Measurements from ENCODE around the gene KCNJ6.

KCNJ6 gene

GRCh38 chr21:37787456-37787855 is 128.8 kb downstream of the KCNJ6 start:
- H3K9me3 ChIP-seq (ENCODE audit: control insufficient read depth, low read length), result no peaks in the 10 kb centered on the region
- H3K4me3 ChIP-seq (ENCODE audit: insufficient read depth, low read depth, low read length), result no peak overlapping the region
- no peak overlapping the region for H3K27ac ChIP-seq (ENCODE audit: insufficient read depth, low read depth, low read length, poor library complexity, severe bottlenecking)
- H3K36me3 ChIP-seq (ENCODE audit: control insufficient read depth, insufficient read depth, low read length), result no peaks in the 10 kb centered on the region
- H3K27me3 ChIP-seq (ENCODE audit: control insufficient read depth, insufficient read depth, low read length, poor library complexity, severe bottlenecking), result no peaks in the 10 kb centered on the region
- WGBS, 2 experiments, result 67 to 83% methylated on average over 1 of the region's 1 CpG
- H3K4me1 ChIP-seq (ENCODE audit: control insufficient read depth, insufficient read depth, low read length), result no peaks in the 10 kb centered on the region

DNA sequence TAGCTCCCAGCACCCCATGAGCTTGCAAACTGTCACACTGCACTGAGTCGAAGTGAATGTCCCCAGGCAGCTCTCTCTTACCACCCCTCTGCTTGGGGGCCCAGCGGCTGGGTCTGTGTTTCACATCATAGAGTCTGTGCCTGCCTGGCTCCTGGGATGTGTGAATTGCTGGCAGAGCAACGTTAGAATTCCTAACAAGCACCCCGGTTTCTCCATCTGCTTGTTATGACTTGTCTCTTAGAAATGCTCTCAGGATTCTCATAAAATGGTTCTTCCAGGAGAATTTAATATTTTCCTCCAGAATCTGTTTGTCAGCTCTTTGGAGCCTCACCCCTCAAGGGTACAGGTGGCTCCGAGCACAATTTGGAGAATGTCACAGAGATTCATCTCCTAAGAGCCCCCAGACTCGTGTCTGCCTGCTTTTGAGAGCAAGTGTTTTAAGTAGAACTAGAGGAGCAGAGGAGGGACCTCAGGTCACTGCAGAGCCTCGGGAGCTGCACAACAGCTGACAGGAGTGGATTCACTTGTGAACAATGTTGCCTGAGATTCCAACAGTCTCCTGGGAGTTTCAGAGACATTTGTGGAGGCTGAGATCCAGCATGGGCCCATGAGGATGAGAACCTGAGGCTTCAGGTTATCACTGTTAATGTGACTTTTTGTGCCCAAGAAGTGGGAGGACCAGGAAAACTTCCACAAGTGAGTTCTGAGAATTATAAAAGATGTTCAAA is 131.5 kb downstream of the KCNJ6 start:
- Histone ChIP-seq H3K4me3 (ENCODE audit: insufficient read depth, low read depth, low read length) (no peak overlapping the region), H3K27me3 (ENCODE audit: control insufficient read depth, insufficient read depth, low read length, poor library complexity, severe bottlenecking) (no peaks in the 10 kb centered on the region), H3K27ac (ENCODE audit: insufficient read depth, low read depth, low read length, poor library complexity, severe bottlenecking) (no peak overlapping the region), H3K9me3 (ENCODE audit: control insufficient read depth, low read length) (no peaks in the 10 kb centered on the region), H3K36me3 (ENCODE audit: control insufficient read depth, insufficient read depth, low read length) (no peaks in the 10 kb centered on the region), H3K4me1 (ENCODE audit: control insufficient read depth, insufficient read depth, low read length) (no peaks in the 10 kb centered on the region)
- WGBS, 2 experiments, result 90 to 93% methylated on average over 7 of the region's 7 CpGs

- H3K4me3 ChIP-seq (ENCODE audit: insufficient read depth, low read depth, low read length), result no peak overlapping the region
- H3K9me3 ChIP-seq (ENCODE audit: control insufficient read depth, low read length), result no peaks in the 10 kb centered on the region
- H3K4me1 ChIP-seq (ENCODE audit: control insufficient read depth, insufficient read depth, low read length), result no peaks in the 10 kb centered on the region
- H3K36me3 ChIP-seq (ENCODE audit: control insufficient read depth, insufficient read depth, low read length), result no peaks in the 10 kb centered on the region
- H3K27me3 ChIP-seq (ENCODE audit: control insufficient read depth, insufficient read depth, low read length, poor library complexity, severe bottlenecking), result no peaks in the 10 kb centered on the region
- 93 to 95% methylated on average over 6 of the region's 6 CpGs for WGBS, 2 experiments
- H3K27ac ChIP-seq (ENCODE audit: insufficient read depth, low read depth, low read length, poor library complexity, severe bottlenecking), result no peak overlapping the region
Observed at GRCh38 chr21:37783016-37783415, 133.2 kb downstream of the KCNJ6 start.

DNA sequence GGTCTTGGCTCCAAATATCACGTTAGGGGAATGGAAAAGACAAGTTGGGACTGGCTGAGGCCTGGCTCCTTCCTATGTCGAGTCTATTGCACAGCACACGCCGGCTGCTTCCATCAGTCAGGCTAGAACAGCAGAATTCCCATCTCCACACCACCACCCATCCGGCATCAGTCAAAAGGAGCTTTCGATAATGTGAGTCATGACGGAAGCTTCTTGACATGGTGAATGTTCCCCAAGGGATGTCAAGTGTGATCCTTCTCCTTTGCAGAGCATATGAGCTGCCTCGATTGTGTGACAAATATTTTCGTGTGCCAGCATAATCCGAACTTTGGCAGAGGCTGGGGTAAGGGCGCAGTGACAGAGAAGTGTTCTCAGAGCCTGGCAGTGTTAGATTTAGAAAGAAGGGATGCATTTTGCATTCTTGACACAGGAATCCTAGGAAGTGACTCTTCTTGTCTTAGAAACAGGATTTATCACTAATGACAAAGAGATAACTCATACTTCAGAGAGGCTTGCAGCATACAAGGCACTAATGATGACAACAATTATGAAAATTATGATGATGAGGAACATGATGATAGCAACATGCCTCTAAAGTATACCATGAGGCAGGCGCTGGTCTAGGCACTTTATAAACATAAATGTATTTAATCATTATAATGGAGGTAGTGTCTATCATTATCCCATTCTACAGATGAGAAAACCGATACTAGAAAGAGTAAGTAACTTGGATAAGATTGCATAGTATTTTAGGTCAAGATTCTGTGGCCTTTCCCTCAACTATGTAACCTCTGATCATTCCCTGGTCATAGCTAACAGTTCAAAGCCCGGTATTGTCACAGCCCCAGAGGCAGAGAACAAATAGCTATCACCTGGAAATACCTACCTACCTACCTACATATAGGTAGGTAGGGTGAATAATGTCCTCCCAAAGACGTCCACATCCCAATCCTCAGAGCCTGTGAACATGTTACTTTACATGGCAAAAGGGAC is 135.0 kb downstream of the KCNJ6 start:
- Histone ChIP-seq H3K9me3 (ENCODE audit: control insufficient read depth, low read length) (no peaks in the 10 kb centered on the region), H3K27ac (ENCODE audit: insufficient read depth, low read depth, low read length, poor library complexity, severe bottlenecking) (no peak overlapping the region), H3K4me3 (ENCODE audit: insufficient read depth, low read depth, low read length) (no peak overlapping the region), H3K4me1 (ENCODE audit: control insufficient read depth, insufficient read depth, low read length) (no peaks in the 10 kb centered on the region), H3K27me3 (ENCODE audit: control insufficient read depth, insufficient read depth, low read length, poor library complexity, severe bottlenecking) (no peaks in the 10 kb centered on the region), H3K36me3 (ENCODE audit: control insufficient read depth, insufficient read depth, low read length) (no peaks in the 10 kb centered on the region)
- WGBS, 2 experiments, result 91 to 94% methylated on average over 14 of the region's 15 CpGs

GRCh38 chr21:37771181-37771580 is 145.1 kb downstream of the KCNJ6 start:
- no peaks in the 10 kb centered on the region for H3K36me3 ChIP-seq (ENCODE audit: control insufficient read depth, insufficient read depth, low read length)
- no peak overlapping the region for H3K4me3 ChIP-seq (ENCODE audit: insufficient read depth, low read depth, low read length)
- H3K4me1 ChIP-seq (ENCODE audit: control insufficient read depth, insufficient read depth, low read length), result peaks cover 4% of the 10 kb centered on the region
- 89 to 91% methylated on average over 3 of the region's 3 CpGs for WGBS, 2 experiments
- H3K9me3 ChIP-seq (ENCODE audit: control insufficient read depth, low read length), result no peaks in the 10 kb centered on the region
- H3K27ac ChIP-seq (ENCODE audit: insufficient read depth, low read depth, low read length, poor library complexity, severe bottlenecking), result no peak overlapping the region
- H3K27me3 ChIP-seq (ENCODE audit: control insufficient read depth, insufficient read depth, low read length, poor library complexity, severe bottlenecking), result no peaks in the 10 kb centered on the region

DNA sequence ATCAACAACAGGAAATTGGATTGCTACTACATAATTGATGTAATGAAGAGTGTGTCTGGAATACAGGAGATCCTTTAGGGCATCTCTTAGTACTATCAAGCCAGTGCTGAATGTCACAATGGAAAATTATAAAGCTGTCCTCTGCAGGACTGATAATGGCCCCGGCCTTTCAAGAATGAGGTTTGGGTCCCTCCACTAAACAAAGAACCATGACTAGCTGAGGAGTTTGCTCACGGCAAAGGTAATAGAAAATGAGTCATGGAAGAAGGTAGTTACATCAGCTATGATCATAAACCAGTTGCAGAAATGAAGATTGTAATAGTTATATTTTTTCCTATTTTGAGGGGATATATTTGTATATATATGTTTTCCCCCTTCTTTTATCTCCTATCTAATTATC is 145.8 kb downstream of the KCNJ6 start:
- WGBS, 2 experiments, result 98% methylated on average over 2 of the region's 2 CpGs
- H3K4me1 ChIP-seq (ENCODE audit: control insufficient read depth, insufficient read depth, low read length), result peaks cover 4% of the 10 kb centered on the region
- H3K4me3 ChIP-seq (ENCODE audit: insufficient read depth, low read depth, low read length), result no peak overlapping the region
- no peaks in the 10 kb centered on the region for H3K9me3 ChIP-seq (ENCODE audit: control insufficient read depth, low read length)
- no peaks in the 10 kb centered on the region for H3K36me3 ChIP-seq (ENCODE audit: control insufficient read depth, insufficient read depth, low read length)
- no peaks in the 10 kb centered on the region for H3K27me3 ChIP-seq (ENCODE audit: control insufficient read depth, insufficient read depth, low read length, poor library complexity, severe bottlenecking)
- H3K27ac ChIP-seq (ENCODE audit: insufficient read depth, low read depth, low read length, poor library complexity, severe bottlenecking), result no peak overlapping the region

- WGBS, 2 experiments, result 10 to 21% methylated on average over 1 of the region's 1 CpG
- peaks cover 4% of the 10 kb centered on the region for H3K4me1 ChIP-seq (ENCODE audit: control insufficient read depth, insufficient read depth, low read length)
- H3K27ac ChIP-seq (ENCODE audit: insufficient read depth, low read depth, low read length, poor library complexity, severe bottlenecking), result no peak overlapping the region
- H3K9me3 ChIP-seq (ENCODE audit: control insufficient read depth, low read length), result no peaks in the 10 kb centered on the region
- no peaks in the 10 kb centered on the region for H3K27me3 ChIP-seq (ENCODE audit: control insufficient read depth, insufficient read depth, low read length, poor library complexity, severe bottlenecking)
- no peak overlapping the region for H3K4me3 ChIP-seq (ENCODE audit: insufficient read depth, low read depth, low read length)
- no peaks in the 10 kb centered on the region for H3K36me3 ChIP-seq (ENCODE audit: control insufficient read depth, insufficient read depth, low read length)
Observed at GRCh38 chr21:37769656-37770055, 146.6 kb downstream of the KCNJ6 start.

- Histone ChIP-seq H3K9me3 (ENCODE audit: control insufficient read depth, low read length) (no peaks in the 10 kb centered on the region), H3K27ac (ENCODE audit: insufficient read depth, low read depth, low read length, poor library complexity, severe bottlenecking) (no peak overlapping the region), H3K27me3 (ENCODE audit: control insufficient read depth, insufficient read depth, low read length, poor library complexity, severe bottlenecking) (no peaks in the 10 kb centered on the region), H3K36me3 (ENCODE audit: control insufficient read depth, insufficient read depth, low read length) (no peaks in the 10 kb centered on the region), H3K4me3 (ENCODE audit: insufficient read depth, low read depth, low read length) (no peak overlapping the region), H3K4me1 (ENCODE audit: control insufficient read depth, insufficient read depth, low read length) (peaks cover 4% of the 10 kb centered on the region)
- WGBS, 2 experiments, result 76 to 78% methylated on average over 4 to 5 of the region's 5 CpGs
Observed at GRCh38 chr21:37767984-37768383, 148.3 kb downstream of the KCNJ6 start.

DNA sequence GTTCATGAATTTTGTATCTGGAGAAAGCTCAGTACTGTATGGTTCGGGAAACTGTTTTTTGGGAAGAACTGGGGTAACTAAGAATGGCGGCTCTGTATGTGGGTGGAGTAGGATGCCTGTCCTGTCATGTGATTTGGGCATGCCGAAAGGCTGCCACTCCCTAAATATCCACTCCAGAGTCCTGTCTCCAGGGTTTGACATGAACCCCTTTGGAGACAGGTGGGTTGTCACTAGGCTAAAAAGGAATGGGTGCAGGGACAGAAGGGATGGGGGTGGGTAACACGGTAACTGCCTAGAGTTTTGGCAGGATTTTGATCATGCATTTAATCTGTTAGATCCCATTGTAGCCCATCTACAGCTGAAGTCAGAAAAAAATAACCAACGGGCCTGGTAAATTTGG is 150.1 kb downstream of the KCNJ6 start:
- H3K27me3 ChIP-seq (ENCODE audit: control insufficient read depth, insufficient read depth, low read length, poor library complexity, severe bottlenecking), result no peaks in the 10 kb centered on the region
- H3K36me3 ChIP-seq (ENCODE audit: control insufficient read depth, insufficient read depth, low read length), result no peaks in the 10 kb centered on the region
- no peak overlapping the region for H3K4me3 ChIP-seq (ENCODE audit: insufficient read depth, low read depth, low read length)
- H3K27ac ChIP-seq (ENCODE audit: insufficient read depth, low read depth, low read length, poor library complexity, severe bottlenecking), result no peak overlapping the region
- H3K9me3 ChIP-seq (ENCODE audit: control insufficient read depth, low read length), result no peaks in the 10 kb centered on the region
- WGBS, 2 experiments, result 79 to 85% methylated on average over 4 to 5 of the region's 5 CpGs
- H3K4me1 ChIP-seq (ENCODE audit: control insufficient read depth, insufficient read depth, low read length), result peaks cover 4% of the 10 kb centered on the region

DNA sequence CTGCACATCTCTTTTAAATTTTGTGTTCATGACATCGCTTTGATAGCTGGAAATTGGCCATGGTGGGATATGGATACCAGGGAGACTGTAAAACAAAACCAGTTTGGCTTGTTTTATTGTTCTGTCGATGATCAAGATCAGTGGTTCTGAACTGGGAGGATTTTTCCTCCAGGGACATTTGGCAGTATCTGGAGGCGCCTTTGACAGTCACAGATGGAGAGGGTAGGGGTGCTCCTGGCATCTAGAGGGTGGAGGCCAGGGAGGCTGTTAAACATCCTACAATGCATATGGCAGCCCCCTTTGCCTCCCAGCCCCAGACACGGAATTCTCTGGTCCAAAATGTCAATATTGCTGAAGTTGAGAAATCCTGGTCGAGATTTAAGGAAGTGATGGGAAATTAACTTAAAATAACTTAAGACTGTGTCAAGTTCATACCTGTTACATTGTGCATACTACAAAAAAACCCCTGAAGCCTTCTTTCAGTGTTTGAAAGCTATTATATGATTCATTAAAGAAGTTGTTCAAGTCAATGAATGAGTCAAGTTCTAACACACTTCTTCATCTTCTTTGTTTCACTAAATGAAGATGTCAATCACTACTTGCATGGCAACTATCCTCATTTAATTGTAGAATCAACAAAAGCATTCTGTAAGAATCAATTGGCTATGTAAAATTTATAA is 150.9 kb downstream of the KCNJ6 start:
- H3K27me3 ChIP-seq (ENCODE audit: control insufficient read depth, insufficient read depth, low read length, poor library complexity, severe bottlenecking), result no peaks in the 10 kb centered on the region
- H3K9me3 ChIP-seq (ENCODE audit: control insufficient read depth, low read length), result no peaks in the 10 kb centered on the region
- no peaks in the 10 kb centered on the region for H3K36me3 ChIP-seq (ENCODE audit: control insufficient read depth, insufficient read depth, low read length)
- H3K4me3 ChIP-seq (ENCODE audit: insufficient read depth, low read depth, low read length), result no peak overlapping the region
- peaks cover 4% of the 10 kb centered on the region for H3K4me1 ChIP-seq (ENCODE audit: control insufficient read depth, insufficient read depth, low read length)
- 93 to 94% methylated on average over 5 of the region's 5 CpGs for WGBS, 2 experiments
- no peak overlapping the region for H3K27ac ChIP-seq (ENCODE audit: insufficient read depth, low read depth, low read length, poor library complexity, severe bottlenecking)

Measured in ectodermal cell (in vitro differentiated cells).